Upper lobe of right lung (tissue), 1 donor: ENCODE measurements around the gene EIPR1. TPM values are rescaled to one million over a fixed set of nuclear protein-coding genes. Genes with fewer than 3 reads are reported as not detected.
"Not testable (repeated sequence)": the region's sequence is repeated elsewhere in the genome, so short reads cannot be mapped to it uniquely, and the experiment has no call there.

Experiments used
- ATAC-seq: fragments of 200-7000 bp; cut with Tn5 transposase; one replicate; pipeline ENCODE4 v1.9.1; 2020; ENCODE audit warnings: mild to moderate bottlenecking, moderate library complexity
- DNase-seq: peaks from one replicate; pipeline ENCODE4 v3.0.0-alpha.2; 2020
- H3K27ac ChIP-seq: fragments of 200-600 bp; one replicate; pipeline ENCODE4 v1.8.0; 2022
- H3K27me3 ChIP-seq: fragments of 200-600 bp; one replicate; pipeline ENCODE4 v1.8.0; 2022; ENCODE audit warnings: mild to moderate bottlenecking
- H3K36me3 ChIP-seq: fragments of 200-600 bp; one replicate; pipeline ENCODE4 v1.8.0; 2022
- H3K4me1 ChIP-seq: fragments of 200-600 bp; one replicate; pipeline ENCODE4 v1.8.0; 2022
- H3K4me3 ChIP-seq: fragments of 200-600 bp; one replicate; pipeline ENCODE4 v1.8.0; 2022; ENCODE audit warnings: mild to moderate bottlenecking
- H3K9me3 ChIP-seq: fragments of 200-600 bp; one replicate; pipeline ENCODE4 v1.8.0; 2022
- CTCF ChIP-seq: fragments of 200-600 bp; IDR thresholded peaks from one replicate; pipeline ENCODE4 v1.8.0; 2022; ENCODE audit warnings: antibody characterized with exemption
- intact Hi-C: fragments of 100-400 bp; cut with DNase I; formaldehyde crosslinking; loops from one replicate; pipeline ENCODE4 v1.11.0; 2022
- total RNA-seq: library from RNA; stranded (reverse); fragmentation: NEBNext Ultra II Directional; extraction: Animal tissue kit (Norgen Biotek cat#: 25700); gene quantifications from one replicate; pipeline ENCODE4 v1.2.1, GENCODE V29; 2021
- donor health status: DM: no; HTN: yes; CAD: no; lungs with severe emphysema.

EIPR1 gene
- total RNA-seq, 1 donor from 2014 or later: 16.6 TPM

- Histone ChIP-seq H3K9me3 (no peaks in the 10 kb centered on the region), H3K4me1 (no peaks in the 10 kb centered on the region), H3K27ac (no peak overlapping the region), H3K36me3 (no peaks in the 10 kb centered on the region), H3K4me3 (no peak overlapping the region), H3K27me3 (no peaks in the 10 kb centered on the region)
- ATAC-seq (no peak), DNase-seq (no peak)
- intact Hi-C loops: no loop called here
- no peak for TF ChIP-seq CTCF
Measured at GRCh38 chr2:3288470-3289170, 89.0 kb downstream of the EIPR1 start.

GRCh38 chr2:3287896-3288295, 89.7 kb downstream of the EIPR1 start:
- intact Hi-C loops: no loop called here
- H3K27ac ChIP-seq: no peak overlapping the region
- H3K9me3 ChIP-seq: no peaks in the 10 kb centered on the region
- H3K4me3 ChIP-seq: no peak overlapping the region
- ATAC-seq (no peak), DNase-seq (no peak)
- no peaks in the 10 kb centered on the region for H3K27me3 ChIP-seq
- no peaks in the 10 kb centered on the region for H3K36me3 ChIP-seq
- no peak for TF ChIP-seq CTCF
- no peaks in the 10 kb centered on the region for H3K4me1 ChIP-seq

DNA sequence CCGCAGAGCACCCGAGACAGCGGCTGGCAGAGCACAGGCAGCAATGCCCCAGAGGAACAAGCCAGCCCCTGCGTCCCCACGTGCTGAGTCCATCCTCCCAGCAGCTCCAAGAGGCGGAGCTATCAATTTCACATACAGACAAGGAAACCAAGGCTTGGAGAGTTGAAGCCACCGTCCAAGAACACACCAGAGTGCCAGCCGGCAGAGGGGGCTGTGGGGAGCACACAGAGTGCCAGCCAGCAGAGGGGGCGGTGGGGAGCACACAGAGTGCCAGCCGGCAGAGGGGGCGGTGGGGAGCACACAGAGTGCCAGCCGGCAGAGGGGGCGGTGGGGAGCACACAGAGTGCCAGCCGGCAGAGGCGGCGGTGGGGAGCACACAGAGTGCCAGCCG, 91.0 kb downstream of the EIPR1 start:
- DNase-seq, H3K27me3 ChIP-seq, H3K36me3 ChIP-seq, H3K4me3 ChIP-seq, H3K9me3 ChIP-seq, intact Hi-C loops, H3K4me1 ChIP-seq, H3K27ac ChIP-seq: not testable (repeated sequence)
- peak; percentile 9 for ATAC-seq

GRCh38 chr2:3285901-3286645, 91.5 kb downstream of the EIPR1 start:
- intact Hi-C loops: no loop called here
- DNase-seq (no peak), ATAC-seq (peak; percentile 7)
- no peaks in the 10 kb centered on the region for H3K27me3 ChIP-seq
- no peaks in the 10 kb centered on the region for H3K9me3 ChIP-seq
- TF ChIP-seq CTCF: no peak
- H3K4me3 ChIP-seq: no peak overlapping the region
- no peak overlapping the region for H3K27ac ChIP-seq
- no peaks in the 10 kb centered on the region for H3K4me1 ChIP-seq
- no peaks in the 10 kb centered on the region for H3K36me3 ChIP-seq

DNA sequence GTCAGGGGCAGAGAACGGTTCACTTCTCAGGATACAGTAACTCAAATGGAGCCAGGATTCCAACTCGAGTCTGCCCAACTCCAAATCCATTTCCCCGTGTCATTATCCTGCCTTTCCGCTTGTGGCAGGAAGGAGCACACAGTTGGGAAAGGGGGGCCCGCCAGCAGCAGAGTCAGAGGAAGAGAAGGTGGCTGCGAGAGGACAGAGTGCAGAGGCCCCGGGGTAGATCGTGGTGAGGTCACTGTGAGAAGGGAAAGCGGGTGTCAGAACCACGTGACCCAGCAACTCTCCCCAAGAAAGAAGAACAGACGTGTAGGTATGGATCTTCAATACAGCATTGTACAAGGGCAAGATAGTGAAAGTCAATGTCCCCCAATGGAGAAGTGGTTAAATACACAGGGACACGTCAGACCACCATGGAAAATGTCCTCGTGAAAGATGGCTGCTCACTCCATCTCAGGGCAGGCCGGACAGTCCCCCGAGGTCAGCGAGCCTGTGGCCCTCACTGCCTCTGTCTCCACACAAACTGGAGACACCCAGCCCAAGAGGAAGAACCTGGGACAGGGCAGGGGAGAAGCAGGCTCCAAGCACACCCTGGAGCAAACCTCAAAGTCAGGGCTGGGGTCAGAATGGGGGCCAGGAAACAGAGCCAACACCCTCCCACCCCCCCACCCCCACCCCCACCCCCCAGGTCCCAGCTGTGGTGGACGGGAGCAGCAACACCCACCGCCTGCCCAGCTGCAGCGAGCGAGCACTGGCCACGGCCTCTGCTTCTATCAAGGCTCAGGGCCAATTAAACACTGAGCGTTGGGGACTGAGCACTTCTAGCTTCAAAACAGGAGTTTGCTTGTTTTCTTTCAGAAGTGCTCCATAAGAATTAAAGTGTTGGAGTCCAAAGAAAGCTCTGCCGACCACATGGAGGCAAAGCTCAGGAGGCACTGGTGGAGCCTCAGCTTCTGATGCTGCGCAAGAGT, 92.7 kb downstream of the EIPR1 start:
- no peak overlapping the region for H3K27ac ChIP-seq
- H3K9me3 ChIP-seq: no peaks in the 10 kb centered on the region
- H3K4me1 ChIP-seq: no peaks in the 10 kb centered on the region
- DNase-seq: no peak
- no peak for TF ChIP-seq CTCF
- ATAC-seq: no peak
- intact Hi-C loops: no loop called here
- no peaks in the 10 kb centered on the region for H3K36me3 ChIP-seq
- no peak overlapping the region for H3K4me3 ChIP-seq
- no peaks in the 10 kb centered on the region for H3K27me3 ChIP-seq

DNA sequence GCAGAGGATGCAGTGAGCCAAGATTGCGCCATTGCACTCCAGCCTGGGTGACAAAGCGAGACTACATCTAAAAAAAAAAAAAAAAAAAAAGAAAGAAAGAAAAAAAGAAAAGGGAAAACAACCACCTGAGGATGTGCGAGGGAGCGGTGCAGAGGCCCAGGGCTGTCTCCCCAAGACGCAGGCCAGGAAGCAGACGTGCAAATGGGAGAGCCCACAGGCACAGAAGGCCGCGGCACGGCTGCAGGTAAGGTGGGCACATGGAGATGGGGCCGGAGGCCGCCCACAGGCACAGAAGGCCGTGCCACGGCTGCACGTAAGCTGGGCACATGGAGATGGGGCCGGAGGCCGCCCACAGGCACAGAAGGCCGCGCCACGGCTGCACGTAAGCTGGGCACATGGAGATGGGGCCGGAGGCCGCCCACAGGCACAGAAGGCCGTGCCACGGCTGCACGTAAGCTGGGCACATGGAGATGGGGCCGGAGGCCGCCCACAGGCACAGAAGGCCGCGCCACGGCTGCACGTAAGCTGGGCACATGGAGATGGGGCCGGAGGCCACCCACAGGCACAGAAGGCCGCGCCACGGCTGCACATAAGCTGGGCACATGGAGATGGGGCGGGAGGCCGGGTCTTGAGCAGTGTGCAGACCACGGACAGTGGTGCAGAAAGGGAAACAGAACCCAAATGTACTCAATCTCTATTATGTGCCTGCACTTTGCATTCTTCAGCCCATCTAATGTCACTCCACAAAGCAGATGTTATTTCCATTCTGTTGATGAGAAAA, 93.6 kb downstream of the EIPR1 start:
- intact Hi-C loops, H3K27me3 ChIP-seq, H3K36me3 ChIP-seq, H3K9me3 ChIP-seq, H3K27ac ChIP-seq, DNase-seq, H3K4me1 ChIP-seq, H3K4me3 ChIP-seq, ATAC-seq: not testable (repeated sequence)
